SK-N-SH (cell line): ENCODE data around the gene CCDC68. TPM values are rescaled to one million over a fixed set of nuclear protein-coding genes. Genes with fewer than 3 reads are reported as not detected.

Source experiments
- CTCF ChIA-PET: fragments of 300-600, 350-600 bp; formaldehyde crosslinking; extraction: SDS; loops from one replicate; lab custom pipeline; 2021; lab: Yijun Ruan, JAX
- POLR2A ChIA-PET: fragments of 350-600 bp; sonication (Branson Sonifier 250); formaldehyde crosslinking; extraction: SDS; loops from one replicate; lab custom pipeline; 2020; ENCODE audit warnings: antibody characterized with exemption, inconsistent platforms; lab: Yijun Ruan, JAX
- DNase-seq: peaks from one replicate; pipeline ENCODE4 v3.0.0; 2012
- H2AFZ ChIP-seq: fragments of 200-600 bp; sonication (generic); 2 replicates; pipeline ENCODE4 v1.8.1; 2016; ENCODE audit warnings: antibody characterized with exemption, mild to moderate bottlenecking, low read depth
- H3F3A ChIP-seq: fragments of 200-600 bp; sonication (generic); replicated peaks from 2 replicates; pipeline ENCODE3; 2016; ENCODE audit warnings: antibody characterized with exemption, mild to moderate bottlenecking; ENCODE audit not compliant: insufficient read depth
- H3K27ac ChIP-seq, 2 experiments: fragments of 200-500 bp in 1 of 2; fragments of 200-600 bp in 1 of 2; sonication (Bioruptor generic) in 1 of 2; sonication (generic), shearing (Covaris generic) in 1 of 2; 2 replicates each; pipeline versions ENCODE4 v1.5.1 to v1.6.1; 2014 to 2016; ENCODE audit warnings: low read depth in 2 of 2, inconsistent platforms in 1 of 2, low read length in 1 of 2, mild to moderate bottlenecking in 1 of 2, mixed read lengths in 1 of 2
- H3K27me3 ChIP-seq: fragments of 200-600 bp; sonication (generic), shearing (Covaris generic); 2 replicates; pipeline ENCODE4 v1.6.1; 2016; ENCODE audit warnings: mixed run types; ENCODE audit not compliant: insufficient read depth
- H3K36me3 ChIP-seq, 2 experiments: fragments of 200-500 bp in 1 of 2; fragments of 200-600 bp in 1 of 2; sonication (Bioruptor generic) in 1 of 2; sonication (generic) in 1 of 2; replicated peaks in 1 of 2; 2 replicates each; pipeline versions ENCODE3 to v1.5.1; 2014 to 2016; ENCODE audit warnings: low read length in 1 of 2, mild to moderate bottlenecking in 1 of 2; ENCODE audit not compliant: insufficient read depth in 2 of 2, control insufficient read depth in 1 of 2
- H3K4me1 ChIP-seq, 2 experiments: fragments of 200-500 bp in 1 of 2; fragments of 200-600 bp in 1 of 2; sonication (Bioruptor generic) in 1 of 2; sonication (generic), shearing (Covaris generic) in 1 of 2; 2 replicates each; pipeline versions ENCODE4 v1.5.1 to v1.6.1; 2014 to 2016; ENCODE audit warnings: low read depth in 1 of 2, low read length in 1 of 2, mixed run types in 1 of 2; ENCODE audit not compliant: insufficient read depth in 2 of 2, control insufficient read depth in 1 of 2
- H3K4me2 ChIP-seq: fragments of 200-600 bp; sonication (generic), shearing (Covaris generic); 2 replicates; pipeline ENCODE4 v1.6.1; 2017; ENCODE audit warnings: mixed run types
- H3K4me3 ChIP-seq, 2 experiments: fragments of 200-500 bp in 1 of 2; fragments of 200-600 bp in 1 of 2; sonication (Bioruptor generic) in 1 of 2; sonication (generic), shearing (Covaris generic) in 1 of 2; 2 replicates each; pipeline versions ENCODE4 v1.5.1 to v1.8.1; 2014 to 2016; ENCODE audit warnings: low read depth in 2 of 2, inconsistent platforms in 1 of 2, low read length in 1 of 2, mild to moderate bottlenecking in 1 of 2, mixed read lengths in 1 of 2, moderate library complexity in 1 of 2
- H3K79me2 ChIP-seq: fragments of 200-600 bp; sonication (generic); 2 replicates; pipeline ENCODE4 v1.8.1; 2017; ENCODE audit warnings: mild to moderate bottlenecking; ENCODE audit not compliant: insufficient read depth
- H3K9ac ChIP-seq: fragments of 200-600 bp; sonication (generic); 2 replicates; pipeline ENCODE4 v1.6.1; 2017; ENCODE audit warnings: mixed run types
- H3K9me2 ChIP-seq: fragments of 200-600 bp; sonication (generic); 2 replicates; pipeline ENCODE4 v1.6.1; 2017; ENCODE audit warnings: mixed run types
- H3K9me3 ChIP-seq: fragments of 200-600 bp; sonication (generic); 2 replicates; pipeline ENCODE4 v1.6.1; 2017; ENCODE audit warnings: mixed run types, mild to moderate bottlenecking, moderate library complexity
- H4K20me1 ChIP-seq: fragments of 200-600 bp; sonication (generic); 2 replicates; pipeline ENCODE4 v1.6.1; 2017; ENCODE audit warnings: mild to moderate bottlenecking, mixed run types; ENCODE audit not compliant: insufficient read depth
- CHD2 ChIP-seq: fragments of 150-350 bp; IDR thresholded peaks from 2 replicates; pipeline ENCODE4 v1.6.1; 2018; ENCODE audit warnings: low read length; ENCODE audit not compliant: partially characterized antibody
- ELF1 ChIP-seq: IDR thresholded peaks from 2 replicates; pipeline ENCODE4 v1.4.0; 2012
- EZH2phosphoT487 ChIP-seq: fragments of 200-600 bp; sonication (generic); IDR thresholded peaks from 2 replicates; pipeline ENCODE4 v1.6.1; 2017; ENCODE audit warnings: low read depth, mixed run types, mild to moderate bottlenecking, antibody characterized with exemption, moderate library complexity, borderline replicate concordance
- FOXM1 ChIP-seq: IDR thresholded peaks from 2 replicates; pipeline ENCODE4 v1.4.0; 2012; ENCODE audit warnings: low read depth, mild to moderate bottlenecking
- GATA2 ChIP-seq: sonication (generic); formaldehyde crosslinking; IDR thresholded peaks from 2 replicates; pipeline ENCODE4 v1.5.0; 2020; ENCODE audit warnings: mild to moderate bottlenecking, missing genetic modification reagents
- IRF3 ChIP-seq: fragments of 150-350 bp; IDR thresholded peaks from 2 replicates; pipeline ENCODE4 v1.6.1; 2016; ENCODE audit warnings: mild to moderate bottlenecking, low read depth, low read length
- JUND ChIP-seq: IDR thresholded peaks from 2 replicates; pipeline ENCODE4 v1.4.0; 2012
- MEF2A ChIP-seq: IDR thresholded peaks from 2 replicates; pipeline ENCODE4 v1.4.0; 2012; ENCODE audit warnings: low read depth, borderline replicate concordance
- MXI1 ChIP-seq: IDR thresholded peaks from 2 replicates; pipeline ENCODE4 v1.6.1; 2012; ENCODE audit warnings: mild to moderate bottlenecking, low read depth, low read length, improper control_type of control experiment
- POLR2AphosphoS5 ChIP-seq: IDR thresholded peaks from 2 replicates; pipeline ENCODE4 v1.6.1; 2012; ENCODE audit warnings: low read depth, low read length
- RCOR1 ChIP-seq: fragments of 150-350 bp; IDR thresholded peaks from 2 replicates; pipeline ENCODE4 v1.6.1; 2017; ENCODE audit warnings: antibody characterized with exemption, low read length
- RFX5 ChIP-seq: IDR thresholded peaks from 2 replicates; pipeline ENCODE4 v1.6.1; 2012; ENCODE audit warnings: mild to moderate bottlenecking, improper control_type of control experiment, low read length
- SMC3 ChIP-seq: IDR thresholded peaks from 2 replicates; pipeline ENCODE4 v1.6.1; 2012; ENCODE audit warnings: low read depth, low read length, improper control_type of control experiment
- TAF1 ChIP-seq: IDR thresholded peaks from 2 replicates; pipeline ENCODE4 v1.6.1; 2012; ENCODE audit warnings: low read depth, mild to moderate bottlenecking, low read length, moderate library complexity, borderline replicate concordance
- TCF12 ChIP-seq: IDR thresholded peaks from 2 replicates; pipeline ENCODE4 v1.4.0; 2012
- TEAD4 ChIP-seq: IDR thresholded peaks from 2 replicates; pipeline ENCODE4 v1.4.0; 2012; ENCODE audit warnings: mild to moderate bottlenecking, borderline replicate concordance; ENCODE audit not compliant: insufficient read depth
- YY1 ChIP-seq: IDR thresholded peaks from 2 replicates; pipeline ENCODE4 v1.4.0; 2012; ENCODE audit warnings: low read depth, mild to moderate bottlenecking
- WGBS: methylation state at CpG from one replicate; pipeline ENCODE4 v1.1.6; 2017; ENCODE audit warnings: low lambda C conversion rate; 5-methylcytosine and 5-hydroxymethylcytosine counted together
- polyA plus RNA-seq, 3 experiments: library from polyadenylated mRNA; depleted of rRNA; stranded (reverse); fragments of >200 nt; gene quantifications; 2 replicates each; pipeline ENCODE4 v1.2.3, GENCODE V29; 2012
- TF ChIP-seq, protein P1 (sequence below): fragments of 150-350 bp; IDR thresholded peaks from 2 replicates; pipeline ENCODE4 v1.6.1; 2017; ENCODE audit warnings: antibody characterized with exemption, low read length, low read depth, borderline replicate concordance
- TF ChIP-seq, protein P2 (sequence below): IDR thresholded peaks from 2 replicates; pipeline ENCODE4 v1.6.1; 2012; ENCODE audit warnings: mild to moderate bottlenecking, low read depth, low read length, moderate library complexity
- TF ChIP-seq, protein P3 (sequence below): IDR thresholded peaks from 2 replicates; pipeline ENCODE4 v1.4.0; 2012; ENCODE audit warnings: low read depth, borderline replicate concordance

Gene CCDC68
- polyA plus RNA-seq, 1 of the 3 experiments (the other 2 are of a cell fraction): not detected

DNA sequence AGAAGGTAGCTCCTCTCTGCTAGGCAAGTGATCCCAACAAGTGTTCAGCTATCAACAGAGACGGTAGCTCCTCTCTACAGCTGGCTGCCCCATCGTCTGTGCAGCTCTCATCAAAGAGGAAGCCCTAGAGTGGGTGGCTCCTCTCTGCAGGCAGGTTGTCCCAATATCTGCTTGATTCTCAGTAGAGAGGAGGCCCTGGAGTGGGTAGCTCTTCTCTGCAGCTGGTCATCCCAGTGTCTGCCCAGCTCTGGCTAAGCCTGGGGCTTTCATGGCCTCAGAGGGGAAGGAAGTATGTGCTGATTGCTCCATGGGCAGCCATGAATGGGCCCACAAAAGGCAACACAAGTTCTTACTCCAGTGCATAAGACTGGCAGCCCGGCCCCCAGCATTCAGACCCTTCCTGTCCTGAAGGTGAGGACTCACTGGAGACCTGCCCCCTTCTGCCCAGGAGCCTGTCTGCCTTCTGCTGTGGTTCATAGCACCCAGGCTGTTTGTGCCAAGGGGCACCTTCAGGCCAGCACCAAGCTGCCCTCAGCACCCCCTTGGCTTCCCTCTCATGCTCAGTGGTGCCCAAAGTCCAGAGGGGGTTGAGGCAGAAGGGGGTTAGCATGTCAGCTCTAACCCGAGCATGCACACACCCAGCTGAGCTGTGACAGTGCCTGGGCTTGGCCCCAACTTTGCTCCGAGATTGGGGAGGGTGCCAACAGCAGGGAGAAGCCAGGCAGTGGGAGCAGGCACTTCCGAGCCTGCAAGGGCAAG, 48.9 kb downstream of the CCDC68 start:
- WGBS: no CpG with 5 or more reads among the region's 6 CpGs
- H3F3A ChIP-seq: peaks cover 4% of the 10 kb centered on the region
- no peak for DNase-seq
- ChIA-PET CTCF (interaction anchor here (1.3 to 2.6 kb wide), 2 partner anchors 10 to 17 kb away, joined by 3 to 11 read pairs; no protein-coding TSS in a partner anchor), POLR2A (interaction anchor here (0.8 kb wide), 1 partner anchor 39 kb away, joined by 3 read pairs; no protein-coding TSS in a partner anchor)
- no peaks in the 10 kb centered on the region for H3K36me3 ChIP-seq
- no peaks in the 10 kb centered on the region for H3K27me3 ChIP-seq
- no peak for TF ChIP-seq JUND
- H3K9me3 ChIP-seq: no peaks in the 10 kb centered on the region
- H4K20me1 ChIP-seq: no peaks in the 10 kb centered on the region
- no peaks in the 10 kb centered on the region for H3K4me1 ChIP-seq
- H3K9ac ChIP-seq: no peak overlapping the region
- no peak overlapping the region for H3K4me2 ChIP-seq
- H2AFZ ChIP-seq: no peak overlapping the region
- no peaks in the 10 kb centered on the region for H3K79me2 ChIP-seq
- no peak overlapping the region for H3K4me3 ChIP-seq
- H3K27ac ChIP-seq: no peak overlapping the region
- no peaks in the 10 kb centered on the region for H3K9me2 ChIP-seq

GRCh38 chr18:54909538-54909937, 49.7 kb downstream of the CCDC68 start:
- no peak overlapping the region for H3K27ac ChIP-seq
- no peak overlapping the region for H2AFZ ChIP-seq
- no peak for TF ChIP-seq MEF2A
- TF ChIP-seq RCOR1: no peak
- no peak for TF ChIP-seq FOXM1
- no peak for TF ChIP-seq TEAD4
- no peak for TF ChIP-seq RFX5
- no peak for TF ChIP-seq CHD2
- TF ChIP-seq, protein P1, sequence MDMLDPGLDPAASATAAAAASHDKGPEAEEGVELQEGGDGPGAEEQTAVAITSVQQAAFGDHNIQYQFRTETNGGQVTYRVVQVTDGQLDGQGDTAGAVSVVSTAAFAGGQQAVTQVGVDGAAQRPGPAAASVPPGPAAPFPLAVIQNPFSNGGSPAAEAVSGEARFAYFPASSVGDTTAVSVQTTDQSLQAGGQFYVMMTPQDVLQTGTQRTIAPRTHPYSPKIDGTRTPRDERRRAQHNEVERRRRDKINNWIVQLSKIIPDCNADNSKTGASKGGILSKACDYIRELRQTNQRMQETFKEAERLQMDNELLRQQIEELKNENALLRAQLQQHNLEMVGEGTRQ: no peak
- TF ChIP-seq SMC3: no peak
- TF ChIP-seq MXI1: no peak
- TF ChIP-seq YY1: no peak
- no peak for TF ChIP-seq POLR2AphosphoS5
- no peak for TF ChIP-seq GATA2 (CRISPR knock-in tag)
- no peak for TF ChIP-seq TAF1
- TF ChIP-seq IRF3: no peak
- TF ChIP-seq TCF12: no peak
- TF ChIP-seq ELF1: no peak
- TF ChIP-seq, protein P2, sequence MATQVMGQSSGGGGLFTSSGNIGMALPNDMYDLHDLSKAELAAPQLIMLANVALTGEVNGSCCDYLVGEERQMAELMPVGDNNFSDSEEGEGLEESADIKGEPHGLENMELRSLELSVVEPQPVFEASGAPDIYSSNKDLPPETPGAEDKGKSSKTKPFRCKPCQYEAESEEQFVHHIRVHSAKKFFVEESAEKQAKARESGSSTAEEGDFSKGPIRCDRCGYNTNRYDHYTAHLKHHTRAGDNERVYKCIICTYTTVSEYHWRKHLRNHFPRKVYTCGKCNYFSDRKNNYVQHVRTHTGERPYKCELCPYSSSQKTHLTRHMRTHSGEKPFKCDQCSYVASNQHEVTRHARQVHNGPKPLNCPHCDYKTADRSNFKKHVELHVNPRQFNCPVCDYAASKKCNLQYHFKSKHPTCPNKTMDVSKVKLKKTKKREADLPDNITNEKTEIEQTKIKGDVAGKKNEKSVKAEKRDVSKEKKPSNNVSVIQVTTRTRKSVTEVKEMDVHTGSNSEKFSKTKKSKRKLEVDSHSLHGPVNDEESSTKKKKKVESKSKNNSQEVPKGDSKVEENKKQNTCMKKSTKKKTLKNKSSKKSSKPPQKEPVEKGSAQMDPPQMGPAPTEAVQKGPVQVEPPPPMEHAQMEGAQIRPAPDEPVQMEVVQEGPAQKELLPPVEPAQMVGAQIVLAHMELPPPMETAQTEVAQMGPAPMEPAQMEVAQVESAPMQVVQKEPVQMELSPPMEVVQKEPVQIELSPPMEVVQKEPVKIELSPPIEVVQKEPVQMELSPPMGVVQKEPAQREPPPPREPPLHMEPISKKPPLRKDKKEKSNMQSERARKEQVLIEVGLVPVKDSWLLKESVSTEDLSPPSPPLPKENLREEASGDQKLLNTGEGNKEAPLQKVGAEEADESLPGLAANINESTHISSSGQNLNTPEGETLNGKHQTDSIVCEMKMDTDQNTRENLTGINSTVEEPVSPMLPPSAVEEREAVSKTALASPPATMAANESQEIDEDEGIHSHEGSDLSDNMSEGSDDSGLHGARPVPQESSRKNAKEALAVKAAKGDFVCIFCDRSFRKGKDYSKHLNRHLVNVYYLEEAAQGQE: no peak
- TF ChIP-seq, protein P3, sequence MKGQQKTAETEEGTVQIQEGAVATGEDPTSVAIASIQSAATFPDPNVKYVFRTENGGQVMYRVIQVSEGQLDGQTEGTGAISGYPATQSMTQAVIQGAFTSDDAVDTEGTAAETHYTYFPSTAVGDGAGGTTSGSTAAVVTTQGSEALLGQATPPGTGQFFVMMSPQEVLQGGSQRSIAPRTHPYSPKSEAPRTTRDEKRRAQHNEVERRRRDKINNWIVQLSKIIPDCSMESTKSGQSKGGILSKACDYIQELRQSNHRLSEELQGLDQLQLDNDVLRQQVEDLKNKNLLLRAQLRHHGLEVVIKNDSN: no peak
- no peak for TF ChIP-seq EZH2phosphoT487
- no peaks in the 10 kb centered on the region for H3K9me2 ChIP-seq
- no peaks in the 10 kb centered on the region for H3K79me2 ChIP-seq
- no peak overlapping the region for H3K4me3 ChIP-seq
- no peaks in the 10 kb centered on the region for H3K4me1 ChIP-seq
- H3K9me3 ChIP-seq: no peaks in the 10 kb centered on the region
- DNase-seq: no peak
- no peaks in the 10 kb centered on the region for H4K20me1 ChIP-seq
- WGBS: 40% methylated on average over 2 of the region's 11 CpGs
- ChIA-PET CTCF (interaction anchor here (1.3 to 2.6 kb wide), 2 partner anchors 11 to 16 kb away, joined by 3 to 11 read pairs; no protein-coding TSS in a partner anchor), POLR2A (interaction anchor here (0.8 kb wide), 1 partner anchor 39 kb away, joined by 3 read pairs; no protein-coding TSS in a partner anchor)
- no peaks in the 10 kb centered on the region for H3K36me3 ChIP-seq
- no peak overlapping the region for H3K4me2 ChIP-seq
- H3K9ac ChIP-seq: no peak overlapping the region
- no peaks in the 10 kb centered on the region for H3K27me3 ChIP-seq
- H3F3A ChIP-seq: peaks cover 4% of the 10 kb centered on the region
